H1 (cell line): ENCODE data around the gene DBX1. TPM values are rescaled to one million over a fixed set of nuclear protein-coding genes. Genes with fewer than 3 reads are reported as not detected.
"Not testable (repeated sequence)": the region's sequence is repeated elsewhere in the genome, so short reads cannot be mapped to it uniquely, and the experiment has no call there.

Experiments used
- CTCF ChIA-PET: fragments of 300-600 bp; sonication (Branson Sonifier 250); formaldehyde crosslinking; loops from one replicate; lab custom pipeline; 2021; ENCODE audit not compliant: partially characterized antibody; lab: Charles Lee
- POLR2A ChIA-PET: fragments of 300-600 bp; sonication (Branson Sonifier 250); formaldehyde crosslinking; loops from one replicate; lab custom pipeline; 2021; ENCODE audit warnings: inconsistent platforms; ENCODE audit not compliant: partially characterized antibody; lab: Charles Lee
- DNase-seq, 2 experiments: peaks; one replicate each; pipeline versions ENCODE4 v3.0.0 to v3.0.0-alpha.2; 2010 to 2022; ENCODE audit warnings: low spot score in 2 of 2, low read depth in 1 of 2, mixed read lengths in 1 of 2
- FAIRE-seq: peaks from 2 replicates; lab custom pipeline; 2011; peaks lifted over from hg19 to GRCh38; lab: Jason Lieb, UNC
- H2AFZ ChIP-seq: 2 replicates; pipeline ENCODE4 v1.8.1; 2012; ENCODE audit warnings: low read length, inconsistent platforms
- H2AK5ac ChIP-seq: 2 replicates; pipeline ENCODE4 v1.6.1; 2013; ENCODE audit warnings: low read depth, low read length
- H2BK120ac ChIP-seq: replicated peaks from 2 replicates; pipeline ENCODE3; 2013; ENCODE audit warnings: low read depth, low read length, inconsistent platforms
- H2BK12ac ChIP-seq: 2 replicates; pipeline ENCODE4 v1.6.1; 2013; ENCODE audit warnings: low read depth, low read length
- H2BK15ac ChIP-seq: 2 replicates; pipeline ENCODE4 v1.6.1; 2013; ENCODE audit warnings: low read length
- H2BK20ac ChIP-seq: 2 replicates; pipeline ENCODE4 v1.6.1; 2013; ENCODE audit warnings: low read length
- H2BK5ac ChIP-seq: 2 replicates; pipeline ENCODE4 v1.6.1; 2013; ENCODE audit warnings: low read depth, low read length
- H3K14ac ChIP-seq: 2 replicates; pipeline ENCODE4 v1.6.1; 2013; ENCODE audit warnings: inconsistent platforms; ENCODE audit not compliant: insufficient read length
- H3K18ac ChIP-seq: 2 replicates; pipeline ENCODE4 v1.6.1; 2013; ENCODE audit warnings: low read length; ENCODE audit errors: extremely low read depth
- H3K23ac ChIP-seq: 2 replicates; pipeline ENCODE4 v1.6.1; 2013; ENCODE audit warnings: inconsistent platforms; ENCODE audit not compliant: insufficient read length
- H3K23me2 ChIP-seq: 2 replicates; pipeline ENCODE4 v1.6.1; 2013; ENCODE audit warnings: low read depth, low read length
- H3K27ac ChIP-seq: 2 replicates; pipeline ENCODE4 v1.6.1; 2011; ENCODE audit warnings: low read depth, low read length, inconsistent platforms
- H3K27me3 ChIP-seq, 4 experiments: replicated peaks in 1 of 4; 1 replicate in 1 of 4; 2 replicates in 3 of 4; pipeline versions ENCODE4 v1.6.1 to v1.8.1; 2011 to 2013; ENCODE audit warnings: low read length in 3 of 4, mild to moderate bottlenecking in 3 of 4, inconsistent platforms in 2 of 4, mixed read lengths in 2 of 4, moderate library complexity in 1 of 4; ENCODE audit not compliant: control insufficient read depth in 3 of 4, insufficient read depth in 3 of 4; ENCODE audit errors: extremely low read depth in 1 of 4
- H3K36me3 ChIP-seq, 4 experiments: 2 replicates each; pipeline versions ENCODE4 v1.6.1 to v1.8.1; 2011 to 2013; ENCODE audit warnings: mild to moderate bottlenecking in 4 of 4, low read length in 3 of 4, moderate library complexity in 2 of 4, control low read depth in 1 of 4, inconsistent platforms in 1 of 4; ENCODE audit not compliant: insufficient read depth in 4 of 4, control insufficient read depth in 2 of 4
- H3K4ac ChIP-seq: replicated peaks from 2 replicates; pipeline ENCODE3; 2013; ENCODE audit warnings: low read length, low read depth, mixed read lengths, inconsistent platforms; ENCODE audit not compliant: insufficient read length
- H3K4me1 ChIP-seq, 4 experiments: replicated peaks in 1 of 4; 1 replicate in 1 of 4; 2 replicates in 3 of 4; pipeline versions ENCODE4 v1.6.1 to v1.8.1; 2011 to 2013; ENCODE audit warnings: low read length in 3 of 4, inconsistent platforms in 2 of 4, mixed read lengths in 1 of 4; ENCODE audit not compliant: insufficient read depth in 4 of 4, control insufficient read depth in 3 of 4
- H3K4me2 ChIP-seq, 2 experiments: 2 replicates each; pipeline versions ENCODE4 v1.6.1 to v1.8.1; 2011 to 2013; ENCODE audit warnings: low read depth in 2 of 2, low read length in 2 of 2, control low read depth in 1 of 2, inconsistent platforms in 1 of 2, mild to moderate bottlenecking in 1 of 2; ENCODE audit not compliant: insufficient read depth in 1 of 2
- H3K4me3 ChIP-seq, 4 experiments: fragments of 200-600, 300-600 bp in 1 of 4; sonication (generic), shearing (Covaris generic), sonication (Bioruptor Twin) in 1 of 4; 2 replicates each; pipeline versions ENCODE4 v1.5.1 to v1.8.1; 2011 to 2016; ENCODE audit warnings: low read length in 4 of 4, low read depth in 3 of 4, control low read depth in 2 of 4, inconsistent platforms in 2 of 4, mild to moderate bottlenecking in 2 of 4, mixed read lengths in 1 of 4, moderate library complexity in 1 of 4; ENCODE audit not compliant: insufficient read depth in 2 of 4; ENCODE audit errors: extremely low read depth in 1 of 4
- H3K56ac ChIP-seq: replicated peaks from 2 replicates; pipeline ENCODE3; 2013; ENCODE audit warnings: low read depth, mild to moderate bottlenecking, mixed read lengths, low read length, inconsistent platforms; ENCODE audit not compliant: insufficient read length
- H3K79me1 ChIP-seq: 2 replicates; pipeline ENCODE4 v1.6.1; 2013; ENCODE audit warnings: low read depth, low read length, control low read depth
- H3K79me2 ChIP-seq, 2 experiments: 2 replicates each; pipeline versions ENCODE4 v1.6.1 to v1.8.1; 2012 to 2013; ENCODE audit warnings: low read length in 2 of 2, mild to moderate bottlenecking in 2 of 2, inconsistent platforms in 1 of 2; ENCODE audit not compliant: insufficient read depth in 2 of 2, control insufficient read depth in 1 of 2
- H3K9ac ChIP-seq, 4 experiments: replicated peaks in 1 of 4; 1 replicate in 1 of 4; 2 replicates in 3 of 4; pipeline versions ENCODE4 v1.6.1 to v1.8.1; 2011 to 2013; ENCODE audit warnings: low read depth in 3 of 4, low read length in 3 of 4, control low read depth in 2 of 4, mild to moderate bottlenecking in 2 of 4, moderate library complexity in 2 of 4, inconsistent platforms in 1 of 4; ENCODE audit errors: extremely low read depth in 1 of 4
- H3K9me3 ChIP-seq, 2 experiments: 2 replicates each; pipeline versions ENCODE4 v1.6.1 to v1.8.1; 2012 to 2013; ENCODE audit warnings: mild to moderate bottlenecking in 2 of 2, moderate library complexity in 2 of 2, control low read depth in 1 of 2, inconsistent platforms in 1 of 2, low read depth in 1 of 2, low read length in 1 of 2, mixed read lengths in 1 of 2; ENCODE audit not compliant: insufficient read depth in 2 of 2
- H4K20me1 ChIP-seq, 2 experiments: replicated peaks in 1 of 2; 2 replicates each; pipeline versions ENCODE3 to v1.8.1; 2011 to 2013; ENCODE audit warnings: inconsistent platforms in 2 of 2, low read length in 2 of 2, mild to moderate bottlenecking in 1 of 2; ENCODE audit not compliant: insufficient read depth in 2 of 2, control insufficient read depth in 1 of 2
- H4K5ac ChIP-seq: 2 replicates; pipeline ENCODE4 v1.6.1; 2013; ENCODE audit warnings: low read length, low read depth, mixed read lengths, inconsistent platforms; ENCODE audit not compliant: insufficient read length
- H4K8ac ChIP-seq: 2 replicates; pipeline ENCODE4 v1.8.0; 2013; ENCODE audit warnings: mild to moderate bottlenecking, moderate library complexity, low read length, inconsistent platforms; ENCODE audit not compliant: insufficient read depth; ENCODE audit errors: extremely low read depth
- H4K91ac ChIP-seq: replicated peaks from 2 replicates; pipeline ENCODE3; 2013; ENCODE audit warnings: low read length, mixed read lengths, inconsistent platforms; ENCODE audit not compliant: insufficient read length
- EZH2 ChIP-seq: fragments of 200-600 bp; sonication (generic); IDR thresholded peaks from 2 replicates; pipeline ENCODE4 v1.7.1; 2012; ENCODE audit warnings: low read depth, mild to moderate bottlenecking, moderate library complexity, low read length, inconsistent platforms; ENCODE audit not compliant: severe bottlenecking
- WGBS, 2 experiments: shearing (Covaris generic) in 1 of 2; methylation state at CpG; one replicate each; pipeline versions ENCODE4 v1.1.6 to v1.1.7; 2013 to 2015; ENCODE audit warnings: low lambda C conversion rate in 2 of 2, mixed read lengths in 2 of 2, inconsistent platforms in 1 of 2, low coverage in 1 of 2, missing lambda C conversion rate in 1 of 2; ENCODE audit not compliant: insufficient replicate concordance in 2 of 2, insufficient coverage in 1 of 2, insufficient read length in 1 of 2; ENCODE audit errors: extremely low coverage in 1 of 2, missing lambda C conversion rate in 1 of 2; 5-methylcytosine and 5-hydroxymethylcytosine counted together
- polyA plus RNA-seq, 7 experiments: library from polyadenylated mRNA; depleted of rRNA in 3 of 7; stranded (reverse) in 5 of 7; unstranded in 2 of 7; fragments of >200 nt in 5 of 7; fragments of 200-250 nt in 2 of 7; gene quantifications; 1 replicate in 5 of 7; 2 replicates in 1 of 7; 4 replicates in 1 of 7; pipeline versions ENCODE4 v1.2.1 to v1.2.3, GENCODE V29; 2011 to 2013; ENCODE audit warnings: missing spikeins in 2 of 7, mixed read lengths in 2 of 7
- total RNA-seq: library from RNA; stranded (reverse); fragmentation: NEBNext Ultra II Directional; extraction: Animal tissue kit (Norgen Biotek cat#: 25700); gene quantifications from 2 replicates; pipeline ENCODE4 v1.2.1, GENCODE V29; 2021

The DBX1 gene
- total and polyA plus RNA-seq, 2 of the 8 experiments (the other 6 are each of a cell fraction or from before 2014, with no cell fraction given), result not detected

- H2BK5ac ChIP-seq, H3K4me1 ChIP-seq, H3K23ac ChIP-seq, H4K91ac ChIP-seq, POLR2A ChIA-PET, H4K20me1 ChIP-seq, H3K14ac ChIP-seq, H3K36me3 ChIP-seq, H3K23me2 ChIP-seq, H3K27ac ChIP-seq, H2BK20ac ChIP-seq, H2AFZ ChIP-seq, H2BK15ac ChIP-seq, DNase-seq, H4K8ac ChIP-seq, H4K5ac ChIP-seq, H3K4me3 ChIP-seq, H3K56ac ChIP-seq, H3K79me2 ChIP-seq, H3K9me3 ChIP-seq, H3K4ac ChIP-seq, H2AK5ac ChIP-seq, H3K18ac ChIP-seq: not testable (repeated sequence)
- Histone ChIP-seq H3K27me3 (peaks cover 51 to 91% (median 78%) of the 10 kb centered on the region in 4 experiments), H3K4me2 (0 out of 4 replicates have a peak overlapping the region, but pooled peaks of 1 of the 2 experiments have one; percentile 4)
- WGBS, 2 experiments, result 28% methylated on average over 5 of the region's 5 CpGs; no CpG with 5 or more reads in 1 of the 2 experiments
- CTCF ChIA-PET, result interaction anchor here (1.0 to 1.3 kb wide), 4 partner anchors 24 to 155 kb away, joined by 3 to 6 read pairs (median 4); no protein-coding TSS in a partner anchor
- peak; percentile 54 for TF ChIP-seq EZH2
- TF ChIP-seq, all 59 proteins: peak for 1; not testable (repeated sequence) for 58
- not testable (repeated sequence) for H3K9ac ChIP-seq, H3K79me1 ChIP-seq, H2BK12ac ChIP-seq, FAIRE-seq, H2BK120ac ChIP-seq
These were observed 40.2 kb upstream of the DBX1 start for GRCh38 chr11:20200331-20200955.
